H1 (cell line): Measurements from ENCODE around the gene ATR. TPM values are rescaled to one million over a fixed set of nuclear protein-coding genes. Genes with fewer than 3 reads are reported as not detected.
"Not testable (repeated sequence)": the region's sequence is repeated elsewhere in the genome, so short reads cannot be mapped to it uniquely, and the experiment has no call there.

Experiments
- CTCF ChIA-PET: fragments of 300-600 bp; sonication (Branson Sonifier 250); formaldehyde crosslinking; loops from one replicate; lab custom pipeline; 2021; ENCODE audit not compliant: partially characterized antibody; lab: Charles Lee
- POLR2A ChIA-PET: fragments of 300-600 bp; sonication (Branson Sonifier 250); formaldehyde crosslinking; loops from one replicate; lab custom pipeline; 2021; ENCODE audit warnings: inconsistent platforms; ENCODE audit not compliant: partially characterized antibody; lab: Charles Lee
- DNase-seq, 2 experiments: peaks; one replicate each; pipeline versions ENCODE4 v3.0.0 to v3.0.0-alpha.2; 2010 to 2022; ENCODE audit warnings: low spot score in 2 of 2, low read depth in 1 of 2, mixed read lengths in 1 of 2
- FAIRE-seq: peaks from 2 replicates; lab custom pipeline; 2011; peaks lifted over from hg19 to GRCh38; lab: Jason Lieb, UNC
- H2AFZ ChIP-seq: 2 replicates; pipeline ENCODE4 v1.8.1; 2012; ENCODE audit warnings: low read length, inconsistent platforms
- H2AK5ac ChIP-seq: 2 replicates; pipeline ENCODE4 v1.6.1; 2013; ENCODE audit warnings: low read depth, low read length
- H2BK120ac ChIP-seq: replicated peaks from 2 replicates; pipeline ENCODE3; 2013; ENCODE audit warnings: low read depth, low read length, inconsistent platforms
- H2BK12ac ChIP-seq: 2 replicates; pipeline ENCODE4 v1.6.1; 2013; ENCODE audit warnings: low read depth, low read length
- H2BK15ac ChIP-seq: 2 replicates; pipeline ENCODE4 v1.6.1; 2013; ENCODE audit warnings: low read length
- H2BK20ac ChIP-seq: 2 replicates; pipeline ENCODE4 v1.6.1; 2013; ENCODE audit warnings: low read length
- H2BK5ac ChIP-seq: 2 replicates; pipeline ENCODE4 v1.6.1; 2013; ENCODE audit warnings: low read depth, low read length
- H3K14ac ChIP-seq: 2 replicates; pipeline ENCODE4 v1.6.1; 2013; ENCODE audit warnings: inconsistent platforms; ENCODE audit not compliant: insufficient read length
- H3K18ac ChIP-seq: 2 replicates; pipeline ENCODE4 v1.6.1; 2013; ENCODE audit warnings: low read length; ENCODE audit errors: extremely low read depth
- H3K23ac ChIP-seq: 2 replicates; pipeline ENCODE4 v1.6.1; 2013; ENCODE audit warnings: inconsistent platforms; ENCODE audit not compliant: insufficient read length
- H3K23me2 ChIP-seq: 2 replicates; pipeline ENCODE4 v1.6.1; 2013; ENCODE audit warnings: low read depth, low read length
- H3K27ac ChIP-seq: 2 replicates; pipeline ENCODE4 v1.6.1; 2011; ENCODE audit warnings: low read depth, low read length, inconsistent platforms
- H3K27me3 ChIP-seq, 4 experiments: replicated peaks in 1 of 4; 1 replicate in 1 of 4; 2 replicates in 3 of 4; pipeline versions ENCODE4 v1.6.1 to v1.8.1; 2011 to 2013; ENCODE audit warnings: low read length in 3 of 4, mild to moderate bottlenecking in 3 of 4, inconsistent platforms in 2 of 4, mixed read lengths in 2 of 4, moderate library complexity in 1 of 4; ENCODE audit not compliant: control insufficient read depth in 3 of 4, insufficient read depth in 3 of 4; ENCODE audit errors: extremely low read depth in 1 of 4
- H3K36me3 ChIP-seq, 4 experiments: 2 replicates each; pipeline versions ENCODE4 v1.6.1 to v1.8.1; 2011 to 2013; ENCODE audit warnings: mild to moderate bottlenecking in 4 of 4, low read length in 3 of 4, moderate library complexity in 2 of 4, control low read depth in 1 of 4, inconsistent platforms in 1 of 4; ENCODE audit not compliant: insufficient read depth in 4 of 4, control insufficient read depth in 2 of 4
- H3K4ac ChIP-seq: replicated peaks from 2 replicates; pipeline ENCODE3; 2013; ENCODE audit warnings: low read length, low read depth, mixed read lengths, inconsistent platforms; ENCODE audit not compliant: insufficient read length
- H3K4me1 ChIP-seq, 4 experiments: replicated peaks in 1 of 4; 1 replicate in 1 of 4; 2 replicates in 3 of 4; pipeline versions ENCODE4 v1.6.1 to v1.8.1; 2011 to 2013; ENCODE audit warnings: low read length in 3 of 4, inconsistent platforms in 2 of 4, mixed read lengths in 1 of 4; ENCODE audit not compliant: insufficient read depth in 4 of 4, control insufficient read depth in 3 of 4
- H3K4me2 ChIP-seq, 2 experiments: 2 replicates each; pipeline versions ENCODE4 v1.6.1 to v1.8.1; 2011 to 2013; ENCODE audit warnings: low read depth in 2 of 2, low read length in 2 of 2, control low read depth in 1 of 2, inconsistent platforms in 1 of 2, mild to moderate bottlenecking in 1 of 2; ENCODE audit not compliant: insufficient read depth in 1 of 2
- H3K4me3 ChIP-seq, 4 experiments: fragments of 200-600, 300-600 bp in 1 of 4; sonication (generic), shearing (Covaris generic), sonication (Bioruptor Twin) in 1 of 4; 2 replicates each; pipeline versions ENCODE4 v1.5.1 to v1.8.1; 2011 to 2016; ENCODE audit warnings: low read length in 4 of 4, low read depth in 3 of 4, control low read depth in 2 of 4, inconsistent platforms in 2 of 4, mild to moderate bottlenecking in 2 of 4, mixed read lengths in 1 of 4, moderate library complexity in 1 of 4; ENCODE audit not compliant: insufficient read depth in 2 of 4; ENCODE audit errors: extremely low read depth in 1 of 4
- H3K56ac ChIP-seq: replicated peaks from 2 replicates; pipeline ENCODE3; 2013; ENCODE audit warnings: low read depth, mild to moderate bottlenecking, mixed read lengths, low read length, inconsistent platforms; ENCODE audit not compliant: insufficient read length
- H3K79me1 ChIP-seq: 2 replicates; pipeline ENCODE4 v1.6.1; 2013; ENCODE audit warnings: low read depth, low read length, control low read depth
- H3K79me2 ChIP-seq, 2 experiments: 2 replicates each; pipeline versions ENCODE4 v1.6.1 to v1.8.1; 2012 to 2013; ENCODE audit warnings: low read length in 2 of 2, mild to moderate bottlenecking in 2 of 2, inconsistent platforms in 1 of 2; ENCODE audit not compliant: insufficient read depth in 2 of 2, control insufficient read depth in 1 of 2
- H3K9ac ChIP-seq, 4 experiments: replicated peaks in 1 of 4; 1 replicate in 1 of 4; 2 replicates in 3 of 4; pipeline versions ENCODE4 v1.6.1 to v1.8.1; 2011 to 2013; ENCODE audit warnings: low read depth in 3 of 4, low read length in 3 of 4, control low read depth in 2 of 4, mild to moderate bottlenecking in 2 of 4, moderate library complexity in 2 of 4, inconsistent platforms in 1 of 4; ENCODE audit errors: extremely low read depth in 1 of 4
- H3K9me3 ChIP-seq, 2 experiments: 2 replicates each; pipeline versions ENCODE4 v1.6.1 to v1.8.1; 2012 to 2013; ENCODE audit warnings: mild to moderate bottlenecking in 2 of 2, moderate library complexity in 2 of 2, control low read depth in 1 of 2, inconsistent platforms in 1 of 2, low read depth in 1 of 2, low read length in 1 of 2, mixed read lengths in 1 of 2; ENCODE audit not compliant: insufficient read depth in 2 of 2
- H4K20me1 ChIP-seq, 2 experiments: replicated peaks in 1 of 2; 2 replicates each; pipeline versions ENCODE3 to v1.8.1; 2011 to 2013; ENCODE audit warnings: inconsistent platforms in 2 of 2, low read length in 2 of 2, mild to moderate bottlenecking in 1 of 2; ENCODE audit not compliant: insufficient read depth in 2 of 2, control insufficient read depth in 1 of 2
- H4K5ac ChIP-seq: 2 replicates; pipeline ENCODE4 v1.6.1; 2013; ENCODE audit warnings: low read length, low read depth, mixed read lengths, inconsistent platforms; ENCODE audit not compliant: insufficient read length
- H4K8ac ChIP-seq: 2 replicates; pipeline ENCODE4 v1.8.0; 2013; ENCODE audit warnings: mild to moderate bottlenecking, moderate library complexity, low read length, inconsistent platforms; ENCODE audit not compliant: insufficient read depth; ENCODE audit errors: extremely low read depth
- H4K91ac ChIP-seq: replicated peaks from 2 replicates; pipeline ENCODE3; 2013; ENCODE audit warnings: low read length, mixed read lengths, inconsistent platforms; ENCODE audit not compliant: insufficient read length
- WGBS, 2 experiments: shearing (Covaris generic) in 1 of 2; methylation state at CpG; one replicate each; pipeline versions ENCODE4 v1.1.6 to v1.1.7; 2013 to 2015; ENCODE audit warnings: low lambda C conversion rate in 2 of 2, mixed read lengths in 2 of 2, inconsistent platforms in 1 of 2, low coverage in 1 of 2, missing lambda C conversion rate in 1 of 2; ENCODE audit not compliant: insufficient replicate concordance in 2 of 2, insufficient coverage in 1 of 2, insufficient read length in 1 of 2; ENCODE audit errors: extremely low coverage in 1 of 2, missing lambda C conversion rate in 1 of 2; 5-methylcytosine and 5-hydroxymethylcytosine counted together
- polyA plus RNA-seq, 7 experiments: library from polyadenylated mRNA; depleted of rRNA in 3 of 7; stranded (reverse) in 5 of 7; unstranded in 2 of 7; fragments of >200 nt in 5 of 7; fragments of 200-250 nt in 2 of 7; gene quantifications; 1 replicate in 5 of 7; 2 replicates in 1 of 7; 4 replicates in 1 of 7; pipeline versions ENCODE4 v1.2.1 to v1.2.3, GENCODE V29; 2011 to 2013; ENCODE audit warnings: missing spikeins in 2 of 7, mixed read lengths in 2 of 7
- small RNA-seq: library from polyadenylated mRNA; stranded (forward); fragments of <200 nt; extraction: miRNeasy Mini kit (QIAGEN cat#:217004); gene quantifications from one replicate; pipeline ENCODE3, GENCODE V24; 2013; ENCODE audit not compliant: insufficient read depth
- total RNA-seq: library from RNA; stranded (reverse); fragmentation: NEBNext Ultra II Directional; extraction: Animal tissue kit (Norgen Biotek cat#: 25700); gene quantifications from 2 replicates; pipeline ENCODE4 v1.2.1, GENCODE V29; 2021

ATR gene
- total and polyA plus RNA-seq, 2 of the 8 experiments (the other 6 are each of a cell fraction or from before 2014, with no cell fraction given) = 8.4 to 23.2 TPM

GRCh38 chr3:142400537-142400936 is 178.0 kb downstream of the ATR start:
- H4K91ac ChIP-seq, H2BK15ac ChIP-seq, H3K9ac ChIP-seq, H4K5ac ChIP-seq, H3K4me2 ChIP-seq, H2BK5ac ChIP-seq, CTCF ChIA-PET, H2BK120ac ChIP-seq, DNase-seq, H3K18ac ChIP-seq, H4K20me1 ChIP-seq, H2BK20ac ChIP-seq, H2AFZ ChIP-seq, H3K4me3 ChIP-seq, H3K27ac ChIP-seq, H4K8ac ChIP-seq, H3K23me2 ChIP-seq, H3K14ac ChIP-seq, FAIRE-seq, H3K9me3 ChIP-seq, H3K79me1 ChIP-seq, H3K79me2 ChIP-seq, H3K27me3 ChIP-seq, H3K23ac ChIP-seq, POLR2A ChIA-PET, H3K4me1 ChIP-seq, H2BK12ac ChIP-seq, H3K4ac ChIP-seq, H3K56ac ChIP-seq, H2AK5ac ChIP-seq: not testable (repeated sequence)
- 91% methylated on average over 7 of the region's 7 CpGs; no CpG with 5 or more reads in 1 of the 2 experiments for WGBS, 2 experiments
- peaks cover 0 to 29% (median 4%) of the 10 kb centered on the region in 4 experiments; a peak in 5 of 8 replicates for H3K36me3 ChIP-seq

Small RNA genes lying within 50 kb of the gene (small RNA-seq; reads per million reads assigned to genes)
- 1.0 reads per million for gene RNA5SP143
- gene RNU1-100P = not detected
- gene RNU6-1294P = not detected

Other genes starting within 250 kb of the ATR start
- gene XRN1, start 130.7 kb downstream of the ATR start, total RNA-seq = 12.3 and 17.2 TPM in 2 replicates
- 1.7 and 1.9 TPM in 2 replicates for gene XRN1, start 130.7 kb downstream of the ATR start, polyA plus RNA-seq (2011; rRNA removed)
- 32.7 and 44.7 TPM in 2 replicates for gene PLS1, start 17.7 kb upstream of the ATR start, total RNA-seq
- 10.6 and 18.7 TPM in 2 replicates for gene PLS1, start 17.7 kb upstream of the ATR start, polyA plus RNA-seq (2011; rRNA removed)
- 23.0 and 23.1 TPM in 2 replicates for gene TRPC1, start 145.3 kb upstream of the ATR start, total RNA-seq
- 22.6 and 33.4 TPM in 2 replicates for gene TRPC1, start 145.3 kb upstream of the ATR start, polyA plus RNA-seq (2011; rRNA removed)